ENCODE data around the gene SPRR1A.

The SPRR1A gene

GRCh38 chr1:152965853-152966252 is 18.0 kb upstream of the SPRR1A start:
- H3K4ac ChIP-seq (ENCODE audit: low read length), result no peak overlapping the region
- H3K14ac ChIP-seq (ENCODE audit: low read length), result no peak overlapping the region
- no peak overlapping the region for H3K9ac ChIP-seq (ENCODE audit: low read depth, low read length, poor library complexity)
- no peak for DNase-seq (ENCODE audit: low spot score)
- no peaks in the 10 kb centered on the region for H3K79me1 ChIP-seq (ENCODE audit: low read depth, low read length)
- no peak overlapping the region for H4K91ac ChIP-seq (ENCODE audit: low read depth, low read length, poor library complexity)
- no peak overlapping the region for H3K18ac ChIP-seq (ENCODE audit: low read length)
- no peak overlapping the region for H2BK15ac ChIP-seq (ENCODE audit: low read length)
- H2AK5ac ChIP-seq (ENCODE audit: low read depth, low read length), result no peak overlapping the region
- H3K27me3 ChIP-seq (ENCODE audit: control insufficient read depth in 3 of 3, insufficient read depth in 3 of 3, low read depth in 1 of 3, low read length in 3 of 3), result peaks cover 0 to 4% (median 0%) of the 10 kb centered on the region in 3 experiments
- no peak overlapping the region for H3K23ac ChIP-seq (ENCODE audit: low read depth, low read length, poor library complexity)
- no peaks in the 10 kb centered on the region for H3K36me3 ChIP-seq (replicated peaks in 1 of 2; ENCODE audit: control insufficient read depth in 2 of 2, insufficient read depth in 2 of 2, low read length in 2 of 2)
- H3K27ac ChIP-seq (replicated peaks; ENCODE audit: low read length), result no peak overlapping the region
- H2BK12ac ChIP-seq (ENCODE audit: low read length), result no peak overlapping the region
- H3K4me1 ChIP-seq (ENCODE audit: control insufficient read depth in 2 of 2, insufficient read depth in 1 of 2, low read depth in 1 of 2, low read length in 2 of 2), result no peaks in the 10 kb centered on the region
- H3K9me3 ChIP-seq (replicated peaks in 1 of 2; ENCODE audit: control insufficient read depth in 2 of 2, insufficient read depth in 1 of 2, low read depth in 1 of 2, low read length in 2 of 2), result no peaks in the 10 kb centered on the region
- H2BK120ac ChIP-seq (ENCODE audit: low read depth, low read length), result no peak overlapping the region
- H3K4me2 ChIP-seq (ENCODE audit: insufficient read depth, low read length, poor library complexity, severe bottlenecking), result no peak overlapping the region
- no peak overlapping the region for H4K8ac ChIP-seq (ENCODE audit: low read depth, low read length)
- no peak overlapping the region for H2AFZ ChIP-seq (ENCODE audit: low read length)
- no peak overlapping the region for H3K4me3 ChIP-seq (ENCODE audit: low read length in 2 of 2)
- H2BK5ac ChIP-seq (ENCODE audit: low read length), result no peak overlapping the region
- WGBS, 2 donors (ENCODE audit: extremely low coverage in 2 of 2, insufficient read length in 2 of 2, insufficient replicate concordance in 1 of 2), result no CpG with 5 or more reads among the region's 4 CpGs

GRCh38 chr1:152967201-152967600 is 16.7 kb upstream of the SPRR1A start:
- Histone ChIP-seq H3K9ac (ENCODE audit: low read depth, low read length, poor library complexity) (no peak overlapping the region), H2BK120ac (ENCODE audit: low read depth, low read length) (no peak overlapping the region), H3K4ac (ENCODE audit: low read length) (no peak overlapping the region), H3K23ac (ENCODE audit: low read depth, low read length, poor library complexity) (no peak overlapping the region), H3K27me3 (ENCODE audit: control insufficient read depth in 3 of 3, insufficient read depth in 3 of 3, low read depth in 1 of 3, low read length in 3 of 3) (peaks cover 0 to 4% (median 0%) of the 10 kb centered on the region in 3 experiments), H3K18ac (ENCODE audit: low read length) (no peak overlapping the region), H3K4me2 (ENCODE audit: insufficient read depth, low read length, poor library complexity, severe bottlenecking) (no peak overlapping the region), H3K9me3 (replicated peaks in 1 of 2; ENCODE audit: control insufficient read depth in 2 of 2, insufficient read depth in 1 of 2, low read depth in 1 of 2, low read length in 2 of 2) (no peaks in the 10 kb centered on the region), H2BK12ac (ENCODE audit: low read length) (no peak overlapping the region), H4K8ac (ENCODE audit: low read depth, low read length) (no peak overlapping the region), H4K91ac (ENCODE audit: low read depth, low read length, poor library complexity) (no peak overlapping the region), H2AFZ (ENCODE audit: low read length) (no peak overlapping the region), H2BK5ac (ENCODE audit: low read length) (no peak overlapping the region), H2BK15ac (ENCODE audit: low read length) (no peak overlapping the region), H3K27ac (replicated peaks; ENCODE audit: low read length) (no peak overlapping the region), H3K79me1 (ENCODE audit: low read depth, low read length) (no peaks in the 10 kb centered on the region), H3K4me3 (ENCODE audit: low read length in 2 of 2) (no peak overlapping the region), H3K14ac (ENCODE audit: low read length) (no peak overlapping the region), H3K4me1 (ENCODE audit: control insufficient read depth in 2 of 2, insufficient read depth in 1 of 2, low read depth in 1 of 2, low read length in 2 of 2) (no peaks in the 10 kb centered on the region), H2AK5ac (ENCODE audit: low read depth, low read length) (no peak overlapping the region), H3K36me3 (replicated peaks in 1 of 2; ENCODE audit: control insufficient read depth in 2 of 2, insufficient read depth in 2 of 2, low read length in 2 of 2) (no peaks in the 10 kb centered on the region)
- no peak for DNase-seq (ENCODE audit: low spot score)
- WGBS, 2 donors (ENCODE audit: extremely low coverage in 2 of 2, insufficient read length in 2 of 2, insufficient replicate concordance in 1 of 2), result no CpG with 5 or more reads among the region's 7 CpGs

- H3K4me2 ChIP-seq (ENCODE audit: insufficient read depth, low read length, poor library complexity, severe bottlenecking), result no peak overlapping the region
- no peak overlapping the region for H2BK12ac ChIP-seq (ENCODE audit: low read length)
- no peaks in the 10 kb centered on the region for H3K79me1 ChIP-seq (ENCODE audit: low read depth, low read length)
- no peak overlapping the region for H3K9ac ChIP-seq (ENCODE audit: low read depth, low read length, poor library complexity)
- no peak overlapping the region for H3K23ac ChIP-seq (ENCODE audit: low read depth, low read length, poor library complexity)
- peaks cover 0 to 4% (median 0%) of the 10 kb centered on the region in 3 experiments for H3K27me3 ChIP-seq (ENCODE audit: control insufficient read depth in 3 of 3, insufficient read depth in 3 of 3, low read depth in 1 of 3, low read length in 3 of 3)
- H2BK15ac ChIP-seq (ENCODE audit: low read length), result no peak overlapping the region
- H2AFZ ChIP-seq (ENCODE audit: low read length), result no peak overlapping the region
- no peak overlapping the region for H2AK5ac ChIP-seq (ENCODE audit: low read depth, low read length)
- no peaks in the 10 kb centered on the region for H3K4me1 ChIP-seq (ENCODE audit: control insufficient read depth in 2 of 2, insufficient read depth in 1 of 2, low read depth in 1 of 2, low read length in 2 of 2)
- no peaks in the 10 kb centered on the region for H3K9me3 ChIP-seq (replicated peaks in 1 of 2; ENCODE audit: control insufficient read depth in 2 of 2, insufficient read depth in 1 of 2, low read depth in 1 of 2, low read length in 2 of 2)
- no CpG with 5 or more reads among the region's 2 CpGs for WGBS, 2 donors (ENCODE audit: extremely low coverage in 2 of 2, insufficient read length in 2 of 2, insufficient replicate concordance in 1 of 2)
- no peak overlapping the region for H3K4ac ChIP-seq (ENCODE audit: low read length)
- no peak overlapping the region for H4K91ac ChIP-seq (ENCODE audit: low read depth, low read length, poor library complexity)
- no peaks in the 10 kb centered on the region for H3K36me3 ChIP-seq (replicated peaks in 1 of 2; ENCODE audit: control insufficient read depth in 2 of 2, insufficient read depth in 2 of 2, low read length in 2 of 2)
- H2BK5ac ChIP-seq (ENCODE audit: low read length), result no peak overlapping the region
- no peak overlapping the region for H3K27ac ChIP-seq (replicated peaks; ENCODE audit: low read length)
- no peak overlapping the region for H3K4me3 ChIP-seq (ENCODE audit: low read length in 2 of 2)
- H3K14ac ChIP-seq (ENCODE audit: low read length), result no peak overlapping the region
- DNase-seq (ENCODE audit: low spot score), result no peak
- no peak overlapping the region for H2BK120ac ChIP-seq (ENCODE audit: low read depth, low read length)
- H3K18ac ChIP-seq (ENCODE audit: low read length), result no peak overlapping the region
- H4K8ac ChIP-seq (ENCODE audit: low read depth, low read length), result no peak overlapping the region
These were observed 15.6 kb upstream of the SPRR1A start for GRCh38 chr1:152968248-152968647.

GRCh38 chr1:152969036-152969435 is 14.8 kb upstream of the SPRR1A start:
- DNase-seq (ENCODE audit: low spot score), result no peak
- Histone ChIP-seq H2BK15ac (ENCODE audit: low read length) (no peak overlapping the region), H2BK12ac (ENCODE audit: low read length) (no peak overlapping the region), H3K4me1 (ENCODE audit: control insufficient read depth in 2 of 2, insufficient read depth in 1 of 2, low read depth in 1 of 2, low read length in 2 of 2) (no peaks in the 10 kb centered on the region), H3K79me1 (ENCODE audit: low read depth, low read length) (no peaks in the 10 kb centered on the region), H2BK5ac (ENCODE audit: low read length) (no peak overlapping the region), H3K4me2 (ENCODE audit: insufficient read depth, low read length, poor library complexity, severe bottlenecking) (no peak overlapping the region), H3K4ac (ENCODE audit: low read length) (no peak overlapping the region), H3K27me3 (ENCODE audit: control insufficient read depth in 3 of 3, insufficient read depth in 3 of 3, low read depth in 1 of 3, low read length in 3 of 3) (peaks cover 0 to 4% (median 0%) of the 10 kb centered on the region in 3 experiments), H3K23ac (ENCODE audit: low read depth, low read length, poor library complexity) (no peak overlapping the region), H4K91ac (ENCODE audit: low read depth, low read length, poor library complexity) (no peak overlapping the region), H3K18ac (ENCODE audit: low read length) (no peak overlapping the region), H4K8ac (ENCODE audit: low read depth, low read length) (no peak overlapping the region), H3K9me3 (replicated peaks in 1 of 2; ENCODE audit: control insufficient read depth in 2 of 2, insufficient read depth in 1 of 2, low read depth in 1 of 2, low read length in 2 of 2) (no peaks in the 10 kb centered on the region), H3K9ac (ENCODE audit: low read depth, low read length, poor library complexity) (no peak overlapping the region), H3K36me3 (replicated peaks in 1 of 2; ENCODE audit: control insufficient read depth in 2 of 2, insufficient read depth in 2 of 2, low read length in 2 of 2) (no peaks in the 10 kb centered on the region), H3K4me3 (ENCODE audit: low read length in 2 of 2) (no peak overlapping the region), H2AFZ (ENCODE audit: low read length) (no peak overlapping the region), H3K27ac (replicated peaks; ENCODE audit: low read length) (no peak overlapping the region), H2BK120ac (ENCODE audit: low read depth, low read length) (no peak overlapping the region), H3K14ac (ENCODE audit: low read length) (no peak overlapping the region), H2AK5ac (ENCODE audit: low read depth, low read length) (no peak overlapping the region)
- WGBS, 2 donors (ENCODE audit: extremely low coverage in 2 of 2, insufficient read length in 2 of 2, insufficient replicate concordance in 1 of 2), result no CpG with 5 or more reads among the region's 2 CpGs
